CD4-positive, alpha-beta T cell treated with Interferon gamma for 1 hour (primary cell): Measurements from ENCODE around the gene PCYT1A.
"Not testable (repeated sequence)": the region's sequence is repeated elsewhere in the genome, so short reads cannot be mapped to it uniquely, and the experiment has no call there.

Source experiments
- DNase-seq: peaks from one replicate; pipeline ENCODE4 v3.0.0-alpha.2; 2020

The PCYT1A gene

GRCh38 chr3:196189566-196190347, 97.8 kb downstream of the PCYT1A start:
- DNase-seq: no peak

GRCh38 chr3:196186651-196187573, 100.6 kb downstream of the PCYT1A start:
- no peak for DNase-seq

DNA sequence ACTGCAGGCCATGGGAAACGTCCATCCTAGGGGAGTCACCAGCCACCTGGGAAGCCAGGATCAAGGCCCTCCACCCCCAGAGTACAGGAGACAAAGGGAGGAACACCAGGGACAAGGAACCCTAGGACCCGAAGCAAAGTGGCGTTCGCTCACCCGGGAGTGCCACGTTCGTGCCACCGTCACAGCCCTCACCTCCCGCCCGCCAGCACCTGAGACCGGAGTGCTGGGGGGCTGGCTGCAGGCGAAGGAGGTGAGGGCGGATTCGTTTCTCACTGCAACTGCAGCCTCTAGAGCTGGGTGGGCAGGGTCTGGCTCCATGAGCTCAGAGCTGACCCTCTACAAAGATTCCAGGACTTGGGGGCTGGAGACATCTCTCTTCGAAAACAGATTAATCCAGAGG, 102.6 kb downstream of the PCYT1A start:
- no peak for DNase-seq

GRCh38 chr3:196184169-196184432, 103.4 kb downstream of the PCYT1A start:
- DNase-seq: not testable (repeated sequence)

DNA sequence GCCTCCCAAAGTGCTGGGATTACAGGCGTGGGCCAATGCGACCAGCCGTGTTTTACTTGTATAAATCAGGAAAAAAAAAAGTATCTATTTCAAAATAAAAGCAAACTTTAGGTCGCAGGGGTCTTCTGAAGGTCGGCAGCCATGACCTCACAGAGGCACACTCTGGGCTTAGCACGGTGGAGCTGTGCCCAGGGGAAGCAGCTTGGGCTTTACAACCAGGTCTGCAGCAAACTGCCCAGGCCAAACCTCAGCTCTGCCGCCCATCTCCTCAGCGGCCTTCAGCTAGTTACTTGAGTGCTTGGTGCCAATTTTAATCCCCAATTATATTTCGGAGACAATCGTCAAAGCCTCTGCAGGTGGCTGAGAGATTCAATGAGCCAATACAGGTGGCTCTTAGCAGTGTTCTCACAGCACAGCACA, 106.4 kb downstream of the PCYT1A start:
- no peak for DNase-seq

DNA sequence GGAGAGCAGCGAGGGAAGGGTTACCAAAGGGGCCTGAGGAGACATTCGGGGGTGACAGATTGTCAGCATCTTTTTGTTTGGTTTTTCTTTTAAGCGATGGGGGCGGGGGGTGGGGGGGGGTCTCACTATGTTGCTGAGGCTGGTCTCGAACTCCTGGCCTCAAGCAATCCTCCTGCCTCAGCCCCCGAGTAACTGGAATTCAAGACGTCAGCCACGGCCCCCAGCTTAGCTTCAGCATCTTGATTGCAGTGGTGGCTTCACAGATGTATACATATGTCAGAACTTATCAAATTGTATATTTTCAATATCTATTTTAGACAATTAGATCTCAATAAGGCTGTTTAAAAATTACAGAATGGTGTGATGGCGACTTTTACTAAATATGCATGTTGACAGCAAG, 107.2 kb downstream of the PCYT1A start:
- DNase-seq: no peak
